ENCODE results near the gene CDC27. TPM values are rescaled to one million over a fixed set of nuclear protein-coding genes. Genes with fewer than 3 reads are reported as not detected.
"Not testable (repeated sequence)": the region's sequence is repeated elsewhere in the genome, so short reads cannot be mapped to it uniquely, and the experiment has no call there.

Gene CDC27
- total RNA-seq, 1 donor from 2014 or later, result 121 TPM

GRCh38 chr17:47197821-47198220 lies 8.7 kb upstream of the CDC27 start:
- DNase-seq (ENCODE audit: low read depth in 2 of 2), result no peak

- DNase-seq (ENCODE audit: low read depth in 2 of 2), result no peak
These were observed 4.9 kb upstream of the CDC27 start for GRCh38 chr17:47193931-47194511.

GRCh38 chr17:47192554-47192953 lies 3.5 kb upstream of the CDC27 start:
- DNase-seq (ENCODE audit: low read depth in 2 of 2), result peak in 1 of 2 donors; percentile 6

GRCh38 chr17:47190770-47191169 lies 1.7 kb upstream of the CDC27 start:
- DNase-seq (ENCODE audit: low read depth in 2 of 2), result no peak

- no peak for DNase-seq (ENCODE audit: low read depth in 2 of 2)
These were observed 1.1 kb upstream of the CDC27 start for GRCh38 chr17:47190243-47190642.

- DNase-seq (ENCODE audit: low read depth in 2 of 2), result no peak
These were observed 690 bp upstream of the CDC27 start for GRCh38 chr17:47189732-47190237.

GRCh38 chr17:47188271-47188875 lies 722 bp downstream of the CDC27 start:
- DNase-seq (ENCODE audit: low read depth in 2 of 2), result peak in 1 of 2 donors; percentile 71

GRCh38 chr17:47184681-47185080 lies 4.4 kb downstream of the CDC27 start:
- no peak for DNase-seq (ENCODE audit: low read depth in 2 of 2)

GRCh38 chr17:47180988-47181387 lies 8.1 kb downstream of the CDC27 start:
- not testable (repeated sequence) for DNase-seq (ENCODE audit: low read depth in 2 of 2)

- peak in 1 of 2 donors; percentile 25 for DNase-seq (ENCODE audit: low read depth in 2 of 2)
These were observed 8.8 kb downstream of the CDC27 start for GRCh38 chr17:47180337-47180736.

GRCh38 chr17:47179141-47179540 lies 10.0 kb downstream of the CDC27 start:
- no peak for DNase-seq (ENCODE audit: low read depth in 2 of 2)

GRCh38 chr17:47177261-47177660 lies 11.8 kb downstream of the CDC27 start:
- DNase-seq (ENCODE audit: low read depth in 2 of 2), result no peak

GRCh38 chr17:47176389-47176826 lies 12.7 kb downstream of the CDC27 start:
- no peak for DNase-seq (ENCODE audit: low read depth in 2 of 2)

GRCh38 chr17:47174823-47175222 lies 14.3 kb downstream of the CDC27 start:
- not testable (repeated sequence) for DNase-seq (ENCODE audit: low read depth in 2 of 2)

GRCh38 chr17:47172696-47173565 lies 16.2 kb downstream of the CDC27 start:
- no peak for DNase-seq (ENCODE audit: low read depth in 2 of 2)

- no peak for DNase-seq (ENCODE audit: low read depth in 2 of 2)
These were observed 18.4 kb downstream of the CDC27 start for GRCh38 chr17:47170710-47171109.

GRCh38 chr17:47168896-47169295 lies 20.2 kb downstream of the CDC27 start:
- DNase-seq (ENCODE audit: low read depth in 2 of 2), result not testable (repeated sequence)

- not testable (repeated sequence) for DNase-seq (ENCODE audit: low read depth in 2 of 2)
These were observed 22.2 kb downstream of the CDC27 start for GRCh38 chr17:47166854-47167253.

- DNase-seq (ENCODE audit: low read depth in 2 of 2), result no peak
These were observed 24.0 kb downstream of the CDC27 start for GRCh38 chr17:47165137-47165536.

GRCh38 chr17:47164263-47164662 lies 24.8 kb downstream of the CDC27 start:
- DNase-seq (ENCODE audit: low read depth in 2 of 2), result no peak

- DNase-seq (ENCODE audit: low read depth in 2 of 2), result peak; percentile 5 to 12
These were observed 27.0 kb downstream of the CDC27 start for GRCh38 chr17:47162013-47162622.

GRCh38 chr17:47159315-47159714 lies 29.8 kb downstream of the CDC27 start:
- no peak for DNase-seq (ENCODE audit: low read depth in 2 of 2)
